ENCODE results near the gene TRIO. TPM values are rescaled to one million over a fixed set of nuclear protein-coding genes. Genes with fewer than 3 reads are reported as not detected.

Gene TRIO
- total and polyA plus RNA-seq, 2 of the 8 experiments (the other 6 are each of a cell fraction or from before 2014, with no cell fraction given) = 35.1 to 69.1 TPM

- Histone ChIP-seq H3K36me3 (ENCODE audit: control insufficient read depth in 2 of 4, insufficient read depth in 4 of 4, low read length in 3 of 4) (no peaks in the 10 kb centered on the region), H3K23me2 (ENCODE audit: low read depth, low read length) (no peaks in the 10 kb centered on the region; the same call in 1 of the 2 replicates), H2BK20ac (ENCODE audit: low read length) (no peak overlapping the region), H3K56ac (replicated peaks; ENCODE audit: insufficient read length, low read depth, low read length) (no peak overlapping the region), H3K23ac (ENCODE audit: insufficient read length) (no peak overlapping the region), H2BK5ac (ENCODE audit: low read depth, low read length) (no peak overlapping the region), H2AK5ac (ENCODE audit: low read depth, low read length) (no peak overlapping the region), H2BK15ac (ENCODE audit: low read length) (no peak overlapping the region), H4K8ac (ENCODE audit: extremely low read depth, insufficient read depth, low read length) (no peak overlapping the region), H2BK12ac (ENCODE audit: low read depth, low read length) (no peak overlapping the region), H3K18ac (ENCODE audit: extremely low read depth, low read length) (no peak overlapping the region), H3K4me2 (ENCODE audit: insufficient read depth in 1 of 2, low read depth in 2 of 2, low read length in 2 of 2) (no peak overlapping the region), H3K27me3 (replicated peaks in 1 of 4; ENCODE audit: control insufficient read depth in 3 of 4, extremely low read depth in 1 of 4, insufficient read depth in 3 of 4, low read length in 3 of 4) (no peaks in the 10 kb centered on the region), H4K91ac (replicated peaks; ENCODE audit: insufficient read length, low read length) (no peak overlapping the region), H2AFZ (ENCODE audit: low read length) (no peak overlapping the region), H3K4me3 (ENCODE audit: extremely low read depth in 1 of 4, insufficient read depth in 2 of 4, low read depth in 3 of 4, low read length in 4 of 4) (no peak overlapping the region), H3K9ac (replicated peaks in 1 of 4; ENCODE audit: extremely low read depth in 1 of 4, low read depth in 3 of 4, low read length in 3 of 4) (no peak overlapping the region), H3K79me2 (ENCODE audit: control insufficient read depth in 1 of 2, insufficient read depth in 2 of 2, low read length in 2 of 2) (peaks cover 5 to 99% of the 10 kb centered on the region in 2 experiments), H3K9me3 (ENCODE audit: insufficient read depth in 2 of 2, low read depth in 1 of 2, low read length in 1 of 2) (no peaks in the 10 kb centered on the region), H3K14ac (ENCODE audit: insufficient read length) (no peak overlapping the region), H3K27ac (ENCODE audit: low read depth, low read length) (no peak overlapping the region), H4K20me1 (replicated peaks in 1 of 2; ENCODE audit: control insufficient read depth in 1 of 2, insufficient read depth in 2 of 2, low read length in 2 of 2) (peaks cover 20 to 21% of the 10 kb centered on the region in 2 experiments), H3K4ac (replicated peaks; ENCODE audit: insufficient read length, low read depth, low read length) (no peak overlapping the region), H2BK120ac (replicated peaks; ENCODE audit: low read depth, low read length) (no peak overlapping the region), H3K4me1 (replicated peaks in 1 of 4; ENCODE audit: control insufficient read depth in 3 of 4, insufficient read depth in 4 of 4, low read length in 3 of 4) (peaks cover 2 to 20% (median 13%) of the 10 kb centered on the region in 4 experiments), H3K79me1 (ENCODE audit: low read depth, low read length) (peaks cover 3% of the 10 kb centered on the region), H4K5ac (ENCODE audit: insufficient read length, low read depth, low read length) (no peak overlapping the region)
- ChIA-PET POLR2A (ENCODE audit: partially characterized antibody) (interaction anchor here (1.2 kb wide), 1 partner anchor 9 kb away, joined by 3 read pairs; no protein-coding TSS in a partner anchor), CTCF (ENCODE audit: partially characterized antibody) (interaction anchor here (0.9 to 1.9 kb wide), 3 partner anchors 10 to 173 kb away, joined by 3 to 6 read pairs (median 5); no protein-coding TSS in a partner anchor)
- 73% methylated on average over 4 of the region's 4 CpGs; no CpG with 5 or more reads in 1 of the 2 experiments for WGBS, 2 experiments (ENCODE audit: extremely low coverage in 1 of 2, insufficient coverage in 1 of 2, insufficient read length in 1 of 2, insufficient replicate concordance in 2 of 2, low coverage in 1 of 2, low lambda C conversion rate in 2 of 2, missing lambda C conversion rate in 1 of 2)
- DNase-seq (ENCODE audit: low read depth in 1 of 2, low spot score in 2 of 2) (no peak), FAIRE-seq (no peak)
- TF ChIP-seq RAD21 (IDR thresholded peaks at IDR 0.05 in 1 of 2, conservative IDR thresholded peaks at IDR 0.05 in 1 of 2; ENCODE audit: low read depth in 2 of 2, low read length in 2 of 2) (no peak), CBX8 (IDR thresholded peaks at IDR 0.05; ENCODE audit: borderline replicate concordance, low read depth, low read length) (no peak), ASH2L (IDR thresholded peaks at IDR 0.05; ENCODE audit: low read length) (no peak), MAFK (IDR thresholded peaks at IDR 0.05; ENCODE audit: low read depth, low read length) (no peak), FOSL1 (IDR thresholded peaks at IDR 0.05; ENCODE audit: insufficient read depth, low read depth, low read length) (no peak), SP2 (IDR thresholded peaks at IDR 0.05; ENCODE audit: low read length) (no peak), KDM5A (IDR thresholded peaks at IDR 0.05; ENCODE audit: low read length) (no peak), RBBP5 (IDR thresholded peaks at IDR 0.05; ENCODE audit: borderline replicate concordance, low read depth, low read length) (no peak), TCF12 (IDR thresholded peaks at IDR 0.05; ENCODE audit: low read depth, low read length) (no peak), ATF3 (IDR thresholded peaks at IDR 0.05; ENCODE audit: insufficient read depth, low read depth, low read length) (no peak), NANOG (IDR thresholded peaks at IDR 0.05; ENCODE audit: insufficient read depth, low read depth, low read length, poor library complexity, severe bottlenecking) (no peak), YY1 (IDR thresholded peaks at IDR 0.05; ENCODE audit: low read depth, low read length) (no peak), HDAC2 (IDR thresholded peaks at IDR 0.05; ENCODE audit: borderline replicate concordance in 1 of 2, low read depth in 2 of 2, low read length in 2 of 2) (no peak)
These were observed 69.7 kb downstream of the TRIO start for GRCh38 chr5:14212838-14213237.
